ENCODE measurements around the gene CD79B. TPM values are rescaled to one million over a fixed set of nuclear protein-coding genes. Genes with fewer than 3 reads are reported as not detected.

Gene CD79B
- total RNA-seq, 1 experiment from 2014 or later = 0.39 TPM

DNA sequence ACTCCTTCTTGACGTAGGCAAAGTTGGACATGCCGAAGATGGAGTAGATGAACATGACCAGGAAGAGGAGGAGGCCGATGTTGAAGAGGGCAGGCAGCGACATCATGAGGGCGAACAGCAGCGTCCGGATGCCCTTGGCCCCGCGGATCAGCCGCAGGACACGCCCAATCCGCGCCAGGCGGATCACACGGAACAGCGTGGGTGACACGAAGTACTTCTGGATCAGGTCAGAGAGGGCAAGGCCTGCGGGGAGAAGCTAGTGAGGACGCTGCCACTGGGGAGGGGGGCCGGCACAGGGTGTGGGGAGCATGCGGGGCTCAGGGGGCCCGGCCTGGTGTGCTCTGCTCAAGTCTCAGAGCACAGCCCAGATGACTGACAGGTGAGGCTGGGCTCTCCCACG lies 9.6 kb upstream of the CD79B start:
- no peak overlapping the region for H3K4me3 ChIP-seq (ENCODE audit: low read depth, low read length, poor library complexity, severe bottlenecking)
- TF ChIP-seq CTCF (conservative IDR thresholded peaks at IDR 0.05; ENCODE audit: low read depth, low read length) = no peak
- H3K27ac ChIP-seq (ENCODE audit: low read depth, low read length, poor library complexity, severe bottlenecking) = no peak overlapping the region
- ChIA-PET CTCF (no interaction called here), POLR2A (ENCODE audit: low non-redundant PET) (no interaction called here)
- intact Hi-C loops (cut with micrococcal nuclease; ENCODE audit: unreplicated experiment) = no loop called here
- H3K9me3 ChIP-seq (ENCODE audit: low read depth, low read length, poor library complexity, severe bottlenecking) = no peaks in the 10 kb centered on the region
- no peaks in the 10 kb centered on the region for H3K36me3 ChIP-seq (ENCODE audit: insufficient read depth, low read length, poor library complexity, severe bottlenecking)
- H3K4me1 ChIP-seq (ENCODE audit: insufficient read depth, low read length, poor library complexity, severe bottlenecking) = no peaks in the 10 kb centered on the region
- BruUV-seq (replicated peaks) = no TSS peak
- DNase-seq (ENCODE audit: low spot score) = no peak
- no peaks in the 10 kb centered on the region for H3K27me3 ChIP-seq (replicated peaks; ENCODE audit: insufficient read depth, low read depth, low read length, poor library complexity)

DNA sequence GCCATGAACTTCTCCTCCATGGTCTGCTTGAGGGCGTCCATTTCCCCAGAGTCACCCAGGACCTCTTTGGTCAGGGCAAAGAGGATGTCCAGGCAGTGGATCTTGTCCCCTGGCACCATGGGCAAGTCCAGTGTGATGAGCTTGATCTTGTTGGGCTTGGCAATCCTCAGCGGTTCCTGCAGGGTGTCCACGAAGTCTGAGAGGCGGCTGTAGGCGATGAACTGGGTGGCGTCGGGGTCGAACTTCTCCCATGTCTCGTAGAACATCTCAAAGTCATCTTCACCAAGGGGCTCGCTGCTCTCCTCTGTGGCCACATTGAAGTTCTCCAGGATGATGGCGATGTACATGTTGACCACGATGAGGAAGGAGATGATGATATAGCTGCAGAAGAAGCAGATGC lies 9.0 kb upstream of the CD79B start:
- ChIA-PET POLR2A (ENCODE audit: low non-redundant PET) (no interaction called here), CTCF (no interaction called here)
- Histone ChIP-seq H3K4me3 (ENCODE audit: low read depth, low read length, poor library complexity, severe bottlenecking) (no peak overlapping the region), H3K36me3 (ENCODE audit: insufficient read depth, low read length, poor library complexity, severe bottlenecking) (no peaks in the 10 kb centered on the region), H3K4me1 (ENCODE audit: insufficient read depth, low read length, poor library complexity, severe bottlenecking) (no peaks in the 10 kb centered on the region), H3K9me3 (ENCODE audit: low read depth, low read length, poor library complexity, severe bottlenecking) (no peaks in the 10 kb centered on the region), H3K27ac (ENCODE audit: low read depth, low read length, poor library complexity, severe bottlenecking) (no peak overlapping the region), H3K27me3 (replicated peaks; ENCODE audit: insufficient read depth, low read depth, low read length, poor library complexity) (no peaks in the 10 kb centered on the region)
- TF ChIP-seq EZH2 (IDR thresholded peaks at IDR 0.05; ENCODE audit: borderline replicate concordance, low read depth, low read length, poor library complexity, severe bottlenecking) (no peak), CTCF (conservative IDR thresholded peaks at IDR 0.05; ENCODE audit: low read depth, low read length) (no peak)
- intact Hi-C loops (cut with micrococcal nuclease; ENCODE audit: unreplicated experiment) = no loop called here
- no TSS peak for BruUV-seq (replicated peaks)
- DNase-seq (ENCODE audit: low spot score) = no peak

DNA sequence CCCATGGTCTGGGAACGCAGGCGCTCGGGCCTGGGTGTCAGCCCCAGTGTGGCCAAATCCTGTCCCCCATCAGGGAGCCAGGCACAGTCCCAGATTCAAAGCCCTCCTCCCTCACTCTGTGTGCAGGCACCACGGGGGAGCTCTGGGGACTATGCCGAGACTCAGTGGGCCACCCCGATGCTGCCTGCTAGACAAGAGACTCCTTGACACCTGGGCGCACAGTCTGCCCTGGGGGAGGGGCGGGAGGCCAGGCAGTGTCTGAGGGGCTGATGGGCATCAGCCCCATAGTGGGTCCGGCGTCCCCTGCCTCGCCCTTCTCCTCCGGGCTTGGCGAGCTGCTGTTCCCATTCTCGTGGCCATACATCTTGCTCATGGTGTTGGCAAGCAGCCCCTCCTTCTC lies 8.5 kb upstream of the CD79B start:
- BruUV-seq (replicated peaks) = no TSS peak
- CTCF ChIA-PET = no interaction called here
- intact Hi-C loops (cut with micrococcal nuclease; ENCODE audit: unreplicated experiment) = no loop called here
- DNase-seq (ENCODE audit: low spot score) = no peak
- no peak for TF ChIP-seq CTCF (conservative IDR thresholded peaks at IDR 0.05; ENCODE audit: low read depth, low read length)
- TF ChIP-seq EZH2 (IDR thresholded peaks at IDR 0.05; ENCODE audit: borderline replicate concordance, low read depth, low read length, poor library complexity, severe bottlenecking) = no peak
- Histone ChIP-seq H3K4me1 (ENCODE audit: insufficient read depth, low read length, poor library complexity, severe bottlenecking) (no peaks in the 10 kb centered on the region), H3K27ac (ENCODE audit: low read depth, low read length, poor library complexity, severe bottlenecking) (no peak overlapping the region), H3K9me3 (ENCODE audit: low read depth, low read length, poor library complexity, severe bottlenecking) (no peaks in the 10 kb centered on the region), H3K4me3 (ENCODE audit: low read depth, low read length, poor library complexity, severe bottlenecking) (no peak overlapping the region), H3K36me3 (ENCODE audit: insufficient read depth, low read length, poor library complexity, severe bottlenecking) (no peaks in the 10 kb centered on the region), H3K27me3 (replicated peaks; ENCODE audit: insufficient read depth, low read depth, low read length, poor library complexity) (no peaks in the 10 kb centered on the region)
- POLR2A ChIA-PET (ENCODE audit: low non-redundant PET) = no interaction called here
